GM21717 (cell line): ENCODE results near the gene TSEN15.

Experiments
- ATAC-seq: cut with Tn5 transposase; IDR thresholded peaks from one replicate; pipeline ENCODE4 v1.9.1; 2021; ENCODE audit warnings: mild to moderate bottlenecking, moderate library complexity; ENCODE audit not compliant: unreplicated experiment

TSEN15 gene

GRCh38 chr1:184051485-184052193, at the start of gene TSEN15:
TSS of gene TSEN15 (plus strand) at chr1:184051730. CDS start at chr1:184051756, 26 bp downstream.
- ATAC-seq: peak; percentile 99

DNA sequence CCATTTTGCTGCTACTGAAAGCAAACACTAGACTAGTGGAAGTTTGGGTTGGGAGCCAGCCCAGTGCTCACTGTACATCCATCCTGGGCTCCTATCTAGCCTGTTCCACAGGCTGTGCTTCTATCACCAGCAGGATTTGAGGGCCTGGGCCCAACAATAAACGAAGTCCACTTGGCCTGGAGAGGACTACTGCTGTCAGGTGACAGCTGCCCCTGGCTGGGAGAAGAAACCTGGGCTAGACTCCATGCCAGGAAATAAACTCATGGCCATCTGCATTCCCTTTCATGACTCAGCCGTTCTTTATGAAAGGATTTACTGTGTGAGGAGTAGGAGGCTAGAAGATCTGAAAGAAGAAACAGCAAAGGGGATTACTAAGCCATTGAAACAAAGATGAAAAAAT, 49.5 kb upstream of the TSEN15 start:
- no peak for ATAC-seq

DNA sequence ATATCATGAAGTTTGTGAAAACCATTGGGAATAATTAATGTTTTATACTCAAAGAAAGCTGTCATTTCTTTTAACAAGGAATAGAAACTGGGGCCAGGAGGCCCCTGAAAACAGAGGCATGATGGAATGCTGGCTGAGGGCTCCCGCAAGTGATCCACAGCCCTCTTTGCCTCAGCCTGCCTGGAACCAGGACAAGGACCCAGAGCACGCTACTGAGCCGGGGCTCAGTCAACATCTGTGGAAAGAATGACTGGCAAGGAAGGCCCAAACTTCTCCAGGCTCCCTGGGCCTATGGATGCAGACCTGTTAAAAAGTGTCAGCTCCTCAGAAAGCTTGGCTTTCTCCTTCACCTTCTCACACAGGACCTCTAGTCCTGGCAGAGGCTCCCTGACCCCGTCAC, 46.6 kb upstream of the TSEN15 start:
- ATAC-seq: no peak

DNA sequence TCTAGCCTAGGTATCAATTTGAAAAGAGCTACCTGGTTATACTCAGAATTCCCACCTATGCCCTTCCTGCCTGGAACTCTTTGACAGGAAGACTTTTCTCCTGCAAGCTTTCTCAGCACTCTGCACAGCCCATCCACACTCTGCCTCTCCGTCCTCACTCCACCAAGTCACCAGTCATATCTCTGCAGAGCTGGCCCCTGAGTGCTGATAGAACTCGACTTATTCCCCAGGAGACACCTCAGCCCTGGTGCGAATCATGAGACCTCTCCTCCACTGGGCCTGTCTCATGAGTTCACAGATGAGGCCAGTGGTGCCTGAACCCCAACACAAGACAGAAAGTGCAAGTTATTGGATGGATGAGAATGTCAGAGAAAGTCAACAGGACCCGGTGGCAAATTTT, 46.0 kb upstream of the TSEN15 start:
- no peak for ATAC-seq

DNA sequence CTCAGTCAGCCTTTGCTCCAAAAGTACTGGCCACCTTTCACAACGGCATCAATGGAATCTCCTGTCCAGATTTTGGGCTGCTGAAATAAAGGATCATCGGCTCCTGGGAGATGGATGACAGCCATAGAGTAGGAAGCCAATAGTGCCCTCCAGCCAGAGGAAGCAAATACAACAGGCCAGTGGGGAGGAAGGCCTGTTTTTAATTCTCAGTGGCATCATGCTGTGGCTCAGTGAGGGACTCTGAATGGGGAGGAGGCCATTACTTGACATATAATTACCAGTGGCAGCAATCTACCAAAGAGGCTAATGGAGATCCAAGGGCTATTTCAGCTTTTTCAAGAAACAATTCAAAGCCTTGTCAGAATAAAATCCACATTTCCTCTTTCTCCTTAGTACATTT, 40.7 kb upstream of the TSEN15 start:
- ATAC-seq: no peak

GRCh38 chr1:184012187-184012586, 39.3 kb upstream of the TSEN15 start:
- no peak for ATAC-seq

- ATAC-seq: no peak
These were observed 37.3 kb upstream of the TSEN15 start for GRCh38 chr1:184014271-184014670.

DNA sequence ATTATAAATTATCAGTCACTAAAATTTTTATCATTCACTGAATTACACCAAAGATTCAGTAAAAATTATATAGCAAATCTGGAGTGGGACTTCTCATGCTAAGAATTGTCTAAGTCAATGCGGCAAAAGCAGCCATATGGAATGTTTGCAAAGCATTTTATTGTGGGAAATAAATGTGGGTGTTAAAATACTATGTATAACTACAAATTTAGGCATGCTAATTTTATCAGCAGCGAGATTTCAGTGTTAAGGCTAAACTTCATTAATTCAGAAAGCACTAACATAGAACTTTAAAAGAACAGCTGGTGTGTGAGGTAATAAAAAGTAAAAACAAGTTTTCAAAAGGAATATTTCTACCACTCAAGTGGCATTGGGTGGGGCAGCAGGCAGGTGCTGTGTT, 35.4 kb upstream of the TSEN15 start:
- no peak for ATAC-seq

DNA sequence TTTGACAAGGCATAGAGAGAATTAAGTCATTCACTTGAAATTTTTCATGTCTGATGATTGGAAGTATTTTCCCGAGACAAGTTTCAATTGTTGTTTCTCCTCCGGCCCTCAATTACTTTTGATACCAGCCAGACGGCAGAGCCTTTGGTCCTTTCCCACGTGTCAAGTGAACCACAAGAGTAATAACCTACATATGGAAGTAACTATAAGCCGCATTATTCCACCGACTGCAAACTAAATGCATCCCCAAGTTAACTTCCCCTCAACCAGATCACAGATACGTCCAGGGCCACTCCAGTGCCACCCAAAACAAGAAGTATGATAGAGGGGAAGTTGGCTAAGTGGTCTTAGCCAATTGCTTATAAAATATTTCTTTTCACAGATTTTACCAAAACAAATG, 34.2 kb upstream of the TSEN15 start:
- no peak for ATAC-seq

GRCh38 chr1:184018622-184019021, 32.9 kb upstream of the TSEN15 start:
- no peak for ATAC-seq

- no peak for ATAC-seq
These were observed 32.5 kb upstream of the TSEN15 start for GRCh38 chr1:184019069-184019468.

DNA sequence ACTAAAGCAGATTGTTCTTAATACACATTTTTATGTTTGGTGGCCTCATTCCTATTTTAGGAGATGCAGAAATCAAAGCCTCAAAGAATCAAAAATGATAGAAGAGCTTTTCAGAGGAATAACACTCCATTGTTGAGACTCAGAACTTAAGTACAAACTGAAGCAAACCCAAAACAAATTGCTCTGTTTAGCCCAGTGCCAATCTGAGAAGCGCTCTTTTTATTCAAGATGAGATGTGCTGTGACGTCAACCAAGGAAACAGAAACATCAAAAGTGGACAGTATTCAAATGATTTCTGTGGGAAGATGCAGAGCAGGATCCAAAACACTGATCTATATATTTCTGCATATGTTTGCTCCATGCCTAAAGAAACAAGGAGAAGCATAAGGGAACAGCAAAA, 32.0 kb upstream of the TSEN15 start:
- no peak for ATAC-seq

DNA sequence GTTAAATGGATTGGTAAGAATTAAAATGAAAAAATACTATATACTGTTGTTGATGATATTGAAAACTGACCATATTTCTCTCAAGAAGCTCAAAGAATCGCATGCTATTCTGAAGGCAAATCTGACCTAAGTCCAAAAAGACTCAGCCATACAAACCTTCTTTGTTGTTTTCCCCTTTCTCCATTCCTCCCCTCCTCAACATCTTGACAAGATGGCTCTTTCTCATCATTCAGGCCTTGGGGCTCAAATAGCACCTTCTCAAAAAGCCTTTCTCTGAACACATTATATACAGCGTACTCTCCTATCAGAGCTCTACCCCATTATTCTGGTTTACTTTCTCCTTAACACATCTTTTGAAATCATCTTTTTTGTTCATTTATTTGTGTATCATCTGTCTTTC, 31.2 kb upstream of the TSEN15 start:
- ATAC-seq: no peak

GRCh38 chr1:184020855-184021254, 30.7 kb upstream of the TSEN15 start:
- no peak for ATAC-seq

- no peak for ATAC-seq
These were observed 29.8 kb upstream of the TSEN15 start for GRCh38 chr1:184021728-184022127.

DNA sequence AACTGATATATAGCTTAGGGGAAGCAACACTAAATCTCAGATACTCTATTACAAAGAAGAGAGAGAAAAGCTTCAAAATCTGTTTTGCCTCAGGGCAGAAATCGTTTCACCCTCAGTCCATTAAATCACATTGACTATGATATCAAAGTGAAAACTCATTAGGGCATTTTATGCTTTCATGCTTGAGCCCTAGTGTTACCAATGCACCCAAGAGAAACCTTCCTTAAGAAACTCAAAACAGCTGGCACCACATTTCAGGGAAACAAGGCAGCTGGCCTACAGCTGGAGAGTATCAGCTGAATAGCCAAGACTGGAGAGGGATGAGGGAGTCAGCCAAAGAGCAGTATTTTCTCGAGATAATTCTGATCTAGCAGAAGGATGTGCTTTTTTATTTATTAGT, 28.9 kb upstream of the TSEN15 start:
- no peak for ATAC-seq

DNA sequence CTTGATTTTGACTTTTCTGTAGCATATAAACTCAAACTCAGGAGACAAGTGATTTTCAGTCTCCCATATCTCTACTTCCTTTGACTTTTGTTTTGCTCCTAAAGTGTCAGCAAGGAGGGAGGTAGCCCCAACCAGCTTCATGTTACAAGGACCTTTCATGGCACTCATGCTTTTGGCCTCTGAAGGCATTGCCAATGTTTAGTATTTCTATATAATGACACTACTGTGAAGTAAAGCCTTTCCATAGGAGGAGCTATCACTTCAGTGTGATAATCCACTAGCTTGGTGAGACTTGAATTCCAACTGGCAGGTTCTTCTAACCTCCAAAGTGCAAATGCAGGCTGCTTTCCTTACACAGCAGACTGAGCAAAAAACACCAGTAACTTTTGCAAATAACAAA, 28.4 kb upstream of the TSEN15 start:
- no peak for ATAC-seq

DNA sequence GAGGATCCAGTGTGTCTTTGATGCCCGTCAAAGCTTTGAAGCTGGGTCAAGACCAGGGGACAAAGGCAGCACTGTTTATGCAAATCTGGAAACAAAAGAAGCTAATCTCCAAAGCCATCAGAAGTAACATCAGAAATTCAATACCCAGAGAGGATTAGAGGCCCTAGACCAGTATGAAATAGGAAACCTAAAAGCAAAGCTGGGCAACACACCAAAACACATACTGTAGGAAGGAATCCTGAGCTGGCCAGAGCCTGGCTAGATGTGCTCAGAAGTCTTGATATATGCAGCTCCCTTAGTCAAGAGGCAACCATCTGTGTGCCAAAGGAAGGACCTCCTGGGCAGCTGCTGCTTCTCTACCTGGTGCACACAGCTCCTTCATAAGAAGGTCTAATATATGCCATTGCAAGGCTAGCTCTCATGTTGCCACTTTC, 26.3 kb upstream of the TSEN15 start:
- no peak for ATAC-seq

DNA sequence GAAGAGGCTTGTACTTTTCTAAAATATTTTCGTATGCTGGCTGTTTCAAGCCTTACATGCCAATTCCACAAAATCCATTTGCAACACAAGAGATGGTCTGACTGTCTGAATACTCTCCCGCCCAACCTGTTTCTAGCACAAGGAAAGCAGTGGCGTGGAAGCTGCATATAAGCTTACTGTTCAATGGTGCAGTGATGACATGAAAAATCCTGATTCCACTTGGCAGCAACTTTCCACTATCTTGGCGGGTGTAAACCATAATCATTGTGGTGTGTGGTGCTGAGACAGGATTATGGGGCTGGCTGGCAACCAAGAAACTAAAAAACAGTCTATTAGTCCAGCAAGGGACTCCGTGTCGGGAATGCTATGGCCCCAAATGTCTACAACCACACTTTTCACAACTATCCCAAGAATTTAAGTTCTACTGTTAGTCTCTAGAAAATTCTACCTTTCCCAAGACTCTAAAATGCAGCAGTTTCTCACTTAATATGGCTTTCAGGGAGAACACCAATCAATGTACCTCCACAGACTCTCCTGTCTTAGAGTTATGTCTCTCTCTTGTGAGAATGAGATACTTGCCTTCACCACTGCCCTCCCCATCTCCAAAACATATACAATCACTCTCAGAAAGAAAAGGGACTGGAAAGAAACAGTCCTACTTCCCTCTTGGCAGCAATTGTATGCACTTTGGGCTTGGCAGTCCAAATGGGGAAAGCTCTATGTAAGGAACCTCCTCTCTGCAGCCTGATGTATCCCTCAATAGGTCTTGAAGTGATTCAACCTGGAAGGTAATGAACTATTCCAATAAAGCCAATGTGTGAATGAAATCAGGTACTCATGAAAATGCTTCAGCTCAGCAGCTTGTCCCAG, 23.5 kb upstream of the TSEN15 start:
- no peak for ATAC-seq

- no peak for ATAC-seq
These were observed 22.5 kb upstream of the TSEN15 start for GRCh38 chr1:184028854-184029623.

DNA sequence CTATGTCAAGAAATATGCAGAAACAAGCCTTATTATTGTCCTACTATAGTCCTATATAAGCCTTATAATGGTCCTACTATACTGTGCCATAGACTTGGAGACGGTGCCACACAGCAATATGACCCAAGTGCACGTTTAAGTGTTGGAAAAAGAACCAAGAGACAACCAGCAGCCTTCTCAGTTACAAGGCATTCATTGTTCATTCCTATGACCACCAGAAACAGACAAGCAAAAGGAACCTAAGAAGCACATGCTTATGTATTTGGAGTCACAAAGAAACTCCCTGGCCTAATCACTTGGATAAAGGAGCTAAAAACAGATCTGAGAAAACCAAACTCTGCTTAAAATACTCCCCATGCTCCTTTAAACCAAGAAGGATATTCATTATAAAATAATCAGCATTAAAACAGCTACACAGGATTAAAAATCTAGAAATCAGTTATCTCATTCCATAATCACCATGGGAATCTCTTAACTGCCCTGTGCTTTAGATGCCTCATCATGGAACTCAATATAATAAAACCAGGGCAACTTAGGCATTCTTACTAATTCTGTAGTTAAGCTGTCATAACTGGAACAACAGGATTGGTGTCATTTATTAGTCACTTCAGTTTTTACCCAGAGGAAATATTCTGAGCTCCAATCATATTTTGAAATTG, 21.0 kb upstream of the TSEN15 start:
- no peak for ATAC-seq
